GM15510 (cell line): Measurements from ENCODE around the gene SPRN.

ENCODE experiments used
- POLR2A ChIP-seq: IDR thresholded peaks from 3 replicates; pipeline ENCODE4 v1.6.1; 2011; ENCODE audit warnings: borderline replicate concordance; ENCODE audit not compliant: insufficient read length; ENCODE audit errors: extremely low read depth

SPRN gene

DNA sequence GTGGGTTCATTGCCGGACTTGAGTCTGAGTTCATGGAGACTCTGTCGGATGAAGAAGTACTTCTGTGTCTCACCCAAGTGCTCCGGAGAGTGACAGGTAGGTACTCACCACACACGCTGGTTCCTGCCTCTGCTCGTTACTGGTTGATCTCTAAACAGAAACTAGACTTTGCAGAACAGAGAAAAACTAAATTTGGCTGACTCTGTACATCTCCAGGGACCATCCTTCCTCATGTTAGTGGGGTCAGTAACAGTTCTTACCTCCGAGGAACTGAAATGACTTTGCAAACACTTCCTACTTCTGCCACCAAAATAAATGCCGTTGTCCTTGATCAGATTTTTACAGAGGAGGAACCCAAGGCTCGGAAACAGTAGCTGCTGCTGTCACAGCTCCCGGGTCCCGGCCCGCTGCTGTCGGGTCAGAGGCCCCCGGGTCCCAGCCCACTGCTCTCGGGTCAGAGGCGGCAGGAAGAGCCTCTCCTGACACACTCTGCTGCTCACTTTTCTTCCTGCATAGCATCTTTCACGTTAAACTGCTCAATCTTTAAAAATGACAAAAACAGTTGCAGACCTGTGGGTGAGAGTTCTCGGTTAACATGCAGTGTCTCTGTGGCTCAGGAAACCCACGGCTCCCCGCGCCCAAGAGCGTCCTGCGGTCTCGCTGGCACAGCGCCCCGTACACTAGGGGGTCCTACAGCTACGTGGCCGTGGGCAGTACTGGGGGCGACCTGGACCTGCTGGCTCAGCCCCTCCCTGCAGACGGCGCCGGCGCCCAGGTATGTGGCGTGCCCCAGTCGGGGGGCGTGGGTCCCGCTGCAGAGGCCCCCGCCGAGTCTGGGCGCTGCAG, 35.2 kb downstream of the SPRN start:
- peak; percentile 51 for TF ChIP-seq POLR2A

DNA sequence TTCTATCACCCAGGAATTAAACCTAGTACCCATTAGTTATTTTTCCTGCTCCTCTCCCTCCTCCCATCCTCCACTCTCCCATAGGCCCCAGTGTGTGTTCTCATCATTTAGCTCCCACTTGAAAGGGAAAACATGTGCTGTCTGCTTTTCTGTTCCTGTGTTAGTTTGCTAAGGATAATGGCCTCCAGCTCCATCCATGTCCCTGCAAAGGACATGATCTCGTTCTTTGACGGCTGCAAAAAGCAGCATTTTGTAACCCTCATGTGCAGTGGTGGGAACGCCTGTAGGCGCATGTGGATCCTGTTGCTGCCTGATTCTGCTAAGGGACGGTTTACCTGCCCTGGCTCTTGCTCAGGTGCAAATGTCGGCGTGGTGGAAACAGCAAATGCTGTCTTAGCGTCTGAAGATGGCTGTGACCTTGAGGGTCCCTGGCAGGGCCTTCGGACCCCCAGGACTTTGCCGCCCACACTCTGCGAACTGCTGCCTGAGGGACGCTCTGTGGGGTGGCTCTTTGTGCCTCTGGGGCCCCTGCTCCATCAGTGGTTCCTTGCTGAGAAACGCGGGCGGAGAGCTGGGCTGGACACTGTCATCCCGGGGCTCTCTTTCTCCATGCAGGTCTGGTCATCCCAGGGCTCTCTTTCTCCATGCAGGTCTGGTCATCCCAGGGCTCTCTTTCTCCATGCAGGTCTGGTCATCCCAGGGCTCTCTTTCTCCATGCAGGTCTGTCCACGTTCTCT, 36.0 kb downstream of the SPRN start:
- TF ChIP-seq POLR2A = no peak

DNA sequence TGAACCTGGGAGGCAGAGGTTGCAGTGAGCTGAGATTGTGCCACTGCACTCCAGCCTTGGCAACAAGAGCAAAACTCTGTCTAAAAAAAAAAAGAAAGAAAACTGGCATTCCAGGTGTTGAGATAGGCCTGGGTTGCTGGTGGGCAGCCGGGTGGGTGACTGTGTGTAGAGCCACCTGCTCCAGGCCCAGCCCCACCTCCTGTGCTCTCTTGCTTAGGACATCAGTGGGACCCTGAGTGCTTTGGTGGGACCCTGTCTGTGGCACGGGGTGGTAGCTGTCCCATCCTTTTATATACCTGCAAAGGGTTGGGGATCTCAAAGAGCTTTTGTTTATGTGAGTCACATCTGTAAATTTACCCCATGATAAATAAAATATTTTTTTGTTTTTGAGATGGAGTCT, 39.2 kb downstream of the SPRN start:
- TF ChIP-seq POLR2A = no peak

DNA sequence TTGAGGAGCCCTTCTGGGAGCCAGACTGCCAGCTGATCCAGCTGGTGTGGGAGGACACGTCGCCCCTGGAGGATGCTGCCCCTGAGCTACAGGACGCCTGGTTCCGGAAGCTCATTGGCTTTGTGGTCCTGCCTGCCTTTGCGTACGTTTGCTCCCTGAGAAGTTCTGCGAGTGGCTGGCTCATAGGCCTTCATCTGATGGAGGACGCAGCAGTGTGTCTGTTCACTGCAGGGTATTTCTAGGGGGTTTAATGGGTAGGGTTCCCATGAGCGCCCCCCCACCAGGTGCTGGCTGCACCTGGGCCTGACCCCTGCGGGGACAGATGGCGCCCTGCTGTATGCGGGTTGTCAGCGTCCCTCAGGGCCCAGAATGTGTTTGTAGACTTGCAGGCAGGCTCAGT, 40.4 kb downstream of the SPRN start:
- TF ChIP-seq POLR2A = no peak

DNA sequence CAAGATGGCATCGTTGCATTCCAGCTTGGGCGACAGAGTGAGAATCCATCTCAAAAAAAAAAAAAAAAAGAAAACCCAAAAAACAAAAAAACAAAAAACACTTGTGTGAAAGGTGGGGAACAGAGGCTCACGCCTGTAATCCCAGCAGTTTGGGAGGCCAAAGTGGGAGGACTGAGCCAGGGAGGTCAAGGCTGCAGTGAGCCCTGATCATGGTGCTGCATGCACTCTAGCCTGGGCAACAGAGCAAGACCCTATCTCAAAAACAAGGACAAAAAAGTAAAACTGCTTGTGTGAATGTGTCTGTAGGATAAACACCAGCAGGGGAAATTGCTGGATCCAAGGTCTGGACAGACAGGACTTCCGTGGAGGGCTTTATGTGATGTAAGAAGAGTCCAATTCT, 40.9 kb downstream of the SPRN start:
- no peak for TF ChIP-seq POLR2A

DNA sequence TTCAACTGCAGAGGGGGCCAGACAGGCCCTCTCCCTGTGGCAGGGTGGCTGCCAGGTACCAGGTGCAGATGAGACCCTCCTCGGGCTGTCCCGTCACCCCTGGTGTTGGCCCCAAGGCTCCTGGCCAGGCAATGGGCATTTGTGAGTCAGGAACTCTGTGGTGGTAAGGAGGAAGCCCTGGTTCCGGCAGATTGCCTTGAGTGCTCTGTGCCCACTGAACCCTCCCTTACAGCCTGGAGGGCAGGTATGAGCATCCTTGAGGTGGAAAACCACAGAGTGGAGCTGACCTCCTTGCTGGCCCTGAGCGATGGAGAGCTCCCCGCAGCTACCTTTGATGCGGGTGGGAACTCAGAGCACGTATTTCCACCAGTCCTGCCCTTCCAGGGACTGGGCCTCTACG, 43.4 kb downstream of the SPRN start:
- no peak for TF ChIP-seq POLR2A

DNA sequence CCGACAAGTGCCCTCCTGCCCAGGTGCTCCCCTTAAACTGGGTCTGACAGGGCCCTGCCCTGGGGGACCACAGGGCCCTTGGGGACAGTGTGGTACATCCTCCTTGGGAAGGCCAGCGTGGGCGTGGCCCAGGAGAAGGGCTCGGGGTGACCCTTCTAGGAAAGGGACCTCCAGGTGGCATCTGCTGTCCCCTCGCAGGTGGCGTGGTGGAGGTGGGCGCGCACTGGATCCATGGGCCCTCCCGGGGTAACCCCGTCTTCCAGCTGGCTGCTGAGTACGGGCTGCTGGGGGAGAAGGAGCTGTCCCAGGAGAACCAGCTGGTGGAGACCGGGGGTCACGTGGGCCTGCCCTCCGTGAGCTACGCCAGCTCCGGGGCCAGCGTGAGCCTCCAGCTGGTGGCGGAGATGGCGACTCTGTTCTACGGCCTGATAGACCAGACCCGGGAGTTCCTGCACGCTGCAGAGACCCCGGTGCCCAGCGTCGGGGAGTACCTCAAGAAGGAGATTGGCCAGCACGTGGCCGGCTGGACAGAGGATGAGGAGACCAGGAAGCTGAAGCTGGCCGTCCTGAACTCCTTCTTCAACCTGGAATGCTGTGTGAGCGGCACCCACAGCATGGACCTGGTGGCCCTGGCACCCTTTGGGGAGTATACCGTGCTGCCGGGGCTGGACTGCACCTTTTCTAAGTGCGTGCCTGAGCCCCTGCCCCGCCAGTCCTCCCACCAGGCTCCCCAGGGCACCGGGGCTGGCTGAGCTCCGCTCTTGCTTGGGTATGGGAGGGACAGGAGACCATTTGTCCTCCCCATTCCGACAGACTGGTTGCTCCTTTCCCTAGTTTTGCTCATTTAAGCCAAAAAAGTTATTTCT, 44.4 kb downstream of the SPRN start:
- TF ChIP-seq POLR2A = no peak

DNA sequence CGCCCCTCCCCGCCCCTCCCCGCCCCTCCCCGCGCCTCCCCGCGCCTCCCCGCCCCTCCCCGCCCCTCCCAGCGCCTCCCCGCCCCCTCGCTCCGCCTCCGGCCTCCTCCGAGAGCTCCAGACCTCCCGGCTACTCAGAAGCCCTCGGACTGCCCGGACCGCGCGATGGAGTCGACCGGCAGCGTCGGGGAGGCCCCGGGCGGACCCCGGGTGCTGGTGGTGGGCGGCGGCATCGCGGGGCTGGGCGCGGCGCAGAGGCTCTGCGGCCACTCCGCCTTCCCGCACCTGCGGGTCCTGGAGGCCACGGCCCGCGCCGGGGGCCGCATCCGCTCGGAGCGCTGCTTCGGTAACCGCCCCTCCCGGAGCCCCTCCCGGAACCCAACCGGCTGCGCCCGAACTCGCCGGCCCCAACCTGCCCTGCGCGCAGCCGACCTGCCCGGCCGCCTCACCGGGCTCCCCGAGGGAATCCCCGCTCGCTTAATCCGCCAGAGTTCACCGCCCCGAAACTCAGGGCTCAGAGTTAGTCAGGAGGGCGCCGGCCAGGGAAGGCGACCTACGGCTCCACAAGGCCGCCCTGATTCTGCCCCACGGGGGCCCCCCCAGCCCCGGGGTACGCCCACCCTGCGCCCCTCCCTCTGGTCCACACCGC, 45.1 kb downstream of the SPRN start, which contains the start of gene PAOX:
TSS of gene PAOX (plus strand) at position 111 of the 649 bp plus-strand sequence. CDS start at position 166, 55 bp downstream.
- peak; percentile 67 for TF ChIP-seq POLR2A

DNA sequence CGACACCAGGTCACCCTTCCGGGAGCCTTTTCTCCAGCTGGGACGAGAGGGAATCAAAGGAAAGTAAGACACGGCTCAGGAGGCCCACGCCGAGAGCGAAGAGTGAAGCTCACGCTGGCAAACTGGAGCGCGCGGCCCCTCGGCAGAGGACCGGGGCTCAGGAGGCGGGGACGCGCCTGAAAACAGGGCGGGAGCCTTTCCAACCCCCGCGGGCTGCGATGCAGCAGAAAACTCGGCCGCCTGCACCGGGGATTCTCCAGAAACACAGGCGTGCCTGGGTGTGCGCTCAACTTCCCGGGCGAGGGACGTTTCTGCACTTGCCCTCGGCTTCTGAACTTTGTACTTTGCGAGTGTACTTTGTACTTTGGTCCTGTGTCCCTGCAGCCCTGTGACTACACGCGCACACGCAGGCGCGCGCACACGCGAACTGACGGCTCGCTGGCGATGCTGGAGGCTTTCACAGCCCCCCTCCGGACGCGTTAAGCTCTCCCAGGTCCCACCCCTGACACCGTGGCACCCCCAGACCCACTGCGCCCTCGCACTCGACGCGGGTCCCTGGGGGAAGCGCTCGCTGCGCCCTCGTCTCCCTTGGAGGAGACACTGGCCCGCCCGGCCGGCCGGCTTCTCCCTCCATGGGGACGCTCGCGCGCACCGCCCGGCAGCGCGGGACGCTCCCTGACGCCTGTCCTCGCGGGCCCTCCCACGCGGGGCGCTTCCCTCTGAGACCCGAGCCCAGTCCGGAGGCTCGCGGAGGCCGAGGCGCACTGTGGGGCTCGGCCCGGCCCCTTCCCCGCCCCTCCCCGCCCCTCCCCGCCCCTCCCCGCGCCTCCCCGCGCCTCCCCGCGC, 46.0 kb downstream of the SPRN start:
- peak; percentile 10 for TF ChIP-seq POLR2A

DNA sequence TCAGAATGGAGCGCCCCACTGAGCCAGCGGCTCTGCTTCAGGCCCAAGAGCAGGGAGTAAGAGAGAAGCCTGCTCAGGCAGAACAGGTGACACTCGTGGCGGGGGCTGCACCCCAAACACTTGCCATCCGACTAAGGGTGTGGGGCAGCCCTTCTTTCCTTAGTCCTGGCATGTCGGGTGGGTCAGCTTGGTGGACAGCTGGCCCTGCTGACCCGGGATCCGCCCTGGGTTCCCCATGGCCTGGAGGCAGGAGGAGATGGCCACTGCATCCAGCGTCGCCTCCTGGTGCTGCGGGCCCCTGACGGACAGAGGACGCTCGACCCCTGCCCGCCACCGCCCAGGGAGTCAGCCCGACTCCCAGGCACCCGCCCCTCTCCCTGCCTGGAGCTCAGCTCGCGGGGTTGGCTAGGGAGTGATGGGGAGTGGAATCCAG, 46.6 kb downstream of the SPRN start:
- TF ChIP-seq POLR2A = no peak

DNA sequence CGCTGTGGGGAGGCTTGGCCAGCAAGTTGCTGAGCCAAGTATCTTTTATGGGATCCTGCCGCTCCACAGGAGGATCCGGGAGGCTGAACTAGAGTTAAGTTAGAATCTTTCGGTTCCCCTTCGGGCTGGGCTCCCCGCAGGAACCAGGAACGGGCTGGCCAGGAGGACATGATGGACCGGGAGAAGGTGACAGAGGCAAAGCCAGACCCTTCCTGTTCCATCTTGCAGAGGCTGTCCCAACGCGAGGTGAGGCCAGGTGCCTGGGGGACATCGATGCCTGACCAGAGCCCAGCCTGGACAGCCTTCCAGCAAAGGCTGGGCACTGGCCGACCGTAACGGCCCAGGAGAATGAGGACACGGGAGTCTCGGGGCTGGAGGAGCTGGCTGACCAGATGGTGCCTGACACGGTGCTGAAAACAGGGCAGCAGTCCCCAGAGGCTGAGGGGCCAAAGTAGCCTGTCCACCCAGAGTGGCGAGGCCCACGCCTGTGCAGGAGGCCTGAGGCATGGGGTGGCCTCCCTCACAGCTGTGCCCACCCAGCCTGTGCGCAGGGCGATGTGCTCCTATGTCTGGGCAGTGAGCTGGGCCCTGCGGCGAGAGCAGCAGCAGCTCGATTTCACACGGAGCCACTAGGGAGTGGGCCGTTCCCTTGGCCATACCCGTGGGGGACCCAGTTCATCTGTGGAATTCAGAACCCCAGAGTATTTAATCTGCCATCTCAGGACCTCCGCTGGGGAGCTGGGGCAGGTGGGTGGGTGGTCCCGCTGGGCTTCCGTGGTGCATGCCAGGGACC, 47.2 kb downstream of the SPRN start:
- no peak for TF ChIP-seq POLR2A

DNA sequence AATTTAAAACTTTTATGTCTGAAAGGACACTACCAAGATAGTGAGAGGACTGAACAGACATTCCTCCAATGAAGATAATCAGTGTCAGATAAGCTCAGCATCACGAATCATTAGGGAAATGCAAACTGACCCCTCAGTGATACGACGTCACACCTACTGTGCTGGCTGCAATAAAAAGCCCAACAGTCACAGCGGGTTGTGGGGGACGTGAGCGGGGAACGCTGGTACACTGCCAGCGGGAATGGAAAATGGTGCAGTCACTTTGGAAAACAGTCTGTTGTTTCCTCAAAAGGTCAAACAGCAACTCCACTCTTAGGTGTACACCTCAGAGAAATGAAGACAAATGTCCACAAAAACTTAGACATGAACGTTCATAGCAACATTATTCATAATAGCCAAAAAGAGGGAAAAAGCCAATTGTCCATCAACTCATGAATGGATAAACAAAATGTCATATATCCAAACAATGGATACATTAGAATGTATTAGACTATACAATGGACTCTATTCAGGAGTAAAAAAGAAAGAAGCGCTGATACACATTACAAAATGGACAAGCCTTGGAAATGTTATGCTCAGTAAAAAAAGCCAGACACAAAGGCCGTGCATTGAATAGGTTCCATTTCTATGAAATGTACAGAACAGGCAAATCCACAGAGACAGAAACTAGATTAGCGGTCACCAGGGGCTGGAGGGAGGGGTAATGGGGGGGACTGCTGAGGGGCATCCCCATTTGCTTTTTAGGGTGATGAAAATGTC, 48.9 kb downstream of the SPRN start:
- no peak for TF ChIP-seq POLR2A
